Psoas muscle (tissue), 8 donors: ENCODE results near the gene TMEFF2. TPM values are rescaled to one million over a fixed set of nuclear protein-coding genes. Genes with fewer than 3 reads are reported as not detected.
A peak's percentile ranks its signal among the peaks of the same experiment; 100 is the strongest.
"Not testable (repeated sequence)": the region's sequence is repeated elsewhere in the genome, so short reads cannot be mapped to it uniquely, and the experiment has no call there.

Source experiments
- ATAC-seq, 4 donors: fragments of 200-7000 bp; cut with Tn5 transposase; one replicate each; pipeline ENCODE4 v1.9.1; 2020; ENCODE audit warnings: moderate library complexity in 3 of 4, mild to moderate bottlenecking in 2 of 4
- DNase-seq, 2 donors: peaks; one replicate each; pipeline ENCODE4 v3.0.0-alpha.2; 2020
- H3K27ac ChIP-seq: fragments of 200-600 bp; one replicate; pipeline ENCODE4 v1.8.0; 2022
- H3K27me3 ChIP-seq, 3 donors: fragments of 200-600 bp in 1 of 3; one replicate each; pipeline versions ENCODE4 v1.6.1 to v1.8.0; 2013 to 2022; ENCODE audit warnings: low read length in 2 of 3, mild to moderate bottlenecking in 2 of 3, moderate library complexity in 1 of 3; ENCODE audit not compliant: insufficient read depth in 3 of 3
- H3K36me3 ChIP-seq, 2 donors: fragments of 200-600 bp in 1 of 2; one replicate each; pipeline versions ENCODE4 v1.6.1 to v1.8.0; 2013 to 2022; ENCODE audit warnings: low read depth in 1 of 2, mild to moderate bottlenecking in 1 of 2, moderate library complexity in 1 of 2; ENCODE audit not compliant: insufficient read depth in 1 of 2
- H3K4me1 ChIP-seq: fragments of 200-600 bp; one replicate; pipeline ENCODE4 v1.8.0; 2022
- H3K4me3 ChIP-seq: fragments of 200-600 bp; one replicate; pipeline ENCODE4 v1.8.0; 2022; ENCODE audit warnings: mild to moderate bottlenecking
- H3K9me3 ChIP-seq: fragments of 200-600 bp; one replicate; pipeline ENCODE4 v1.8.0; 2022
- CTCF ChIP-seq: fragments of 200-600 bp; IDR thresholded peaks from one replicate; pipeline ENCODE4 v1.8.0; 2022; ENCODE audit warnings: antibody characterized with exemption
- WGBS, 3 donors: extraction: QIAGEN DNeasy Blood & Tissue Kit; methylation state at CpG; one replicate each; pipeline versions ENCODE4 v1.1.6 to v1.1.7; 2013; 5-methylcytosine and 5-hydroxymethylcytosine counted together
- intact Hi-C, 2 donors: fragments of 100-400 bp; cut with DNase I; formaldehyde crosslinking; loops; one replicate each; pipeline versions ENCODE4 v1.11.0 to v1.14.2; 2022
- polyA plus RNA-seq, 3 donors: library from polyadenylated mRNA; stranded (reverse); fragments of 200-250 nt; gene quantifications; one replicate each; pipeline ENCODE4 v1.2.3, GENCODE V29; 2013
- total RNA-seq, 4 donors: library from RNA; stranded (reverse); fragmentation: NEBNext Ultra II Directional in 2 of 4; extraction: Animal tissue kit (Norgen Biotek cat#: 25700) in 2 of 4; gene quantifications; one replicate each; pipeline versions ENCODE4 v1.2.1 to v1.2.4, GENCODE V29; 2021 to 2023
- donor health status: healthy with polysubstance abuse.
- donor health status: DM: no; HTN: no; CAD: no; lungs with moderate emphysema.
- donor health status: Bipolar disorder and iron deficiency.
- donor health status: healthy.
- donor health status: DM: yes; HTN: yes; CAD: no.
- donor health status: DM: no; HTN: no; CAD: no.
- donor health status: DM: no; HTN: no; CAD: no.
- donor health status: DM: yes; HTN: yes; CAD: no.

Gene TMEFF2
- total and polyA plus RNA-seq, 7 donors: 0.07 to 0.47 (median 0.16) TPM; not detected in 4

GRCh38 chr2:192123847-192124246, 70.9 kb downstream of the TMEFF2 start:
- intact Hi-C loops: no loop called here
- Histone ChIP-seq H3K36me3 (no peaks in the 10 kb centered on the region), H3K27ac (no peak overlapping the region), H3K4me3 (no peak overlapping the region), H3K9me3 (no peaks in the 10 kb centered on the region), H3K4me1 (no peaks in the 10 kb centered on the region), H3K27me3 (peaks cover 0 to 3% (median 0%) of the 10 kb centered on the region in 3 donors)
- no peak for TF ChIP-seq CTCF
- DNase-seq (no peak), ATAC-seq (peak in 2 of 4 donors; percentile 46 to 58)

GRCh38 chr2:192122946-192123345, 71.8 kb downstream of the TMEFF2 start:
- Histone ChIP-seq H3K9me3 (no peaks in the 10 kb centered on the region), H3K4me1 (no peaks in the 10 kb centered on the region), H3K4me3 (no peak overlapping the region), H3K27me3 (peaks cover 0 to 3% (median 0%) of the 10 kb centered on the region in 3 donors), H3K36me3 (no peaks in the 10 kb centered on the region), H3K27ac (no peak overlapping the region)
- intact Hi-C loops: no loop called here
- DNase-seq (no peak), ATAC-seq (no peak)
- TF ChIP-seq CTCF: no peak

DNA sequence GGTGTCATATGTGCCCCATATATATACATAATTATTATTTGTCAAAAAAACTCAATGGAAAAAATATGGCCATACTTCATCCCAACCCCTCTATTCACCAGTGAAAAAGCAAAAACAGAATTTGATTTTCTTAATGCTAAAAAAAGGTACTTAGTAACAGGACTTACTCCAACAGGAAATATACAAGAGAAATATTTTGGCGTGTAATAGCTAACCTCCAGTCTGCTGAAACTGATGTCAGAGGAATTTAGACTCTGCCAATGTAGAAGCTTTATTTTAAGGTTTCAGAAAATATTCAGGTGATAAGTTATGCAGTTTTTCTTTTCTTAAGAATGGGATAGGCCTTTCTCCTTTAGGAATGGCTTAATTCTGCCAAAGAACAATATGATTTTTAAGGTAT, 72.6 kb downstream of the TMEFF2 start:
- H3K4me3 ChIP-seq: no peak overlapping the region
- H3K4me1 ChIP-seq: no peaks in the 10 kb centered on the region
- H3K36me3 ChIP-seq: no peaks in the 10 kb centered on the region
- no peak for TF ChIP-seq CTCF
- no peaks in the 10 kb centered on the region for H3K9me3 ChIP-seq
- ATAC-seq (no peak), DNase-seq (no peak)
- intact Hi-C loops: no loop called here
- WGBS, 3 donors: 6 to 7% (median 7%) methylated on average over 1 of the region's 1 CpG
- peaks cover 0 to 3% (median 0%) of the 10 kb centered on the region in 3 donors for H3K27me3 ChIP-seq
- H3K27ac ChIP-seq: no peak overlapping the region

GRCh38 chr2:192119536-192119935, 75.2 kb downstream of the TMEFF2 start:
- TF ChIP-seq CTCF: no peak
- H3K4me1 ChIP-seq: no peaks in the 10 kb centered on the region
- H3K27ac ChIP-seq: no peak overlapping the region
- H3K36me3 ChIP-seq: no peaks in the 10 kb centered on the region
- WGBS, 3 donors: 43 to 67% (median 43%) methylated on average over 1 of the region's 1 CpG
- no peak for ATAC-seq
- H3K27me3 ChIP-seq: peaks cover 0 to under 1% (median 0%) of the 10 kb centered on the region in 3 donors
- no peaks in the 10 kb centered on the region for H3K9me3 ChIP-seq
- no peak for DNase-seq
- intact Hi-C loops: no loop called here
- no peak overlapping the region for H3K4me3 ChIP-seq

- intact Hi-C loops: no loop called here
- H3K9me3 ChIP-seq: no peaks in the 10 kb centered on the region
- no peak overlapping the region for H3K27ac ChIP-seq
- H3K4me3 ChIP-seq: no peak overlapping the region
- no peak for TF ChIP-seq CTCF
- WGBS, 3 donors: 31 to 40% (median 35%) methylated on average over 2 of the region's 2 CpGs
- no peaks in the 10 kb centered on the region for H3K4me1 ChIP-seq
- no peaks in the 10 kb centered on the region for H3K36me3 ChIP-seq
- ATAC-seq: no peak
- no peaks in the 10 kb centered on the region for H3K27me3 ChIP-seq
- DNase-seq: no peak
Measured at GRCh38 chr2:192117705-192118104, 77.0 kb downstream of the TMEFF2 start.

DNA sequence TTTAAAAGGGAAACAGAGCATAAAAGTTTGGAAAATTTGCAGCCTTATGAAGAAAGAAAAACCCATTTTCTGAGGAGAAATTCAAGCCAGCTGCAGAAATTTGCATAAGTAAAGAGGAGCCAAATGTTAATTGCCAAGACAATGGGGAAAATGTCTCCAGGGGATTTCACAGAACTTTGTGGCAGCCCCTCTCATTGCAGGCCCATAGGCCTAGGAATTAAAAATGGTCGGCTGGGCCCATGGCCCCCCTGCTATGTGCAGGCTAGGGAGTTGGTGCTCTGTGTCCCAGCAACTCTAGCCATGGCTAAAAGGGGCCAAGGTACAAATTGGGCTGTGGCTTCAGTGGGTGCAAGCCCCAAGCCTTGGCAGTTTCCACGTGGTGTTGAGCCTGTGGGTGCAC, 83.2 kb downstream of the TMEFF2 start:
- H3K4me3 ChIP-seq, DNase-seq, H3K27ac ChIP-seq, intact Hi-C loops, H3K36me3 ChIP-seq, H3K27me3 ChIP-seq, H3K9me3 ChIP-seq, H3K4me1 ChIP-seq, ATAC-seq: not testable (repeated sequence)
- WGBS, 3 donors: 69 to 85% (median 71%) methylated on average over 2 of the region's 2 CpGs
